PC-3 (cell line): ENCODE measurements around the gene TJP3.

Source experiments
- CTCF ChIP-seq: fragments of 300-600 bp; sonication (generic); conservative IDR thresholded peaks from 2 replicates; pipeline ENCODE4 v1.5.1; 2017; ENCODE audit warnings: antibody characterized with exemption, low read depth, mild to moderate bottlenecking, low read length
- EZH2 ChIP-seq: fragments of 300-600 bp; sonication (generic); IDR thresholded peaks from one replicate; pipeline ENCODE4 v1.6.1; 2017; ENCODE audit warnings: antibody characterized with exemption, mild to moderate bottlenecking, low read length; ENCODE audit not compliant: unreplicated experiment
- EZH2phosphoT487 ChIP-seq: fragments of 300-600 bp; sonication (generic); IDR thresholded peaks from 2 replicates; pipeline ENCODE4 v1.6.1; 2018; ENCODE audit warnings: mild to moderate bottlenecking, antibody characterized with exemption, low read length, borderline replicate concordance

- TF ChIP-seq CTCF (no peak), EZH2 (no peak), EZH2phosphoT487 (no peak)
Observed at GRCh38 chr19:3740431-3740830, 32.2 kb downstream of the TJP3 start.
